GM12891 (cell line): Measurements from ENCODE around the gene MYO1D.

Experiments used
- POLR2A ChIP-seq: IDR thresholded peaks from 2 replicates; pipeline ENCODE4 v1.6.1; 2011; ENCODE audit warnings: low read depth, low read length, control low read depth
- POLR2AphosphoS5 ChIP-seq: IDR thresholded peaks from 2 replicates; pipeline ENCODE4 v1.6.1; 2011; ENCODE audit warnings: low read depth, low read length, control low read depth
- POU2F2 ChIP-seq: IDR thresholded peaks from 2 replicates; pipeline ENCODE4 v1.6.1; 2011; ENCODE audit warnings: low read depth, mild to moderate bottlenecking, control low read depth, low read length, moderate library complexity
- SPI1 ChIP-seq: IDR thresholded peaks from 2 replicates; pipeline ENCODE4 v1.6.1; 2011; ENCODE audit warnings: low read depth, low read length, control low read depth
- TAF1 ChIP-seq: IDR thresholded peaks from 2 replicates; pipeline ENCODE4 v1.6.1; 2011; ENCODE audit warnings: low read depth, low read length, control low read depth

DNA sequence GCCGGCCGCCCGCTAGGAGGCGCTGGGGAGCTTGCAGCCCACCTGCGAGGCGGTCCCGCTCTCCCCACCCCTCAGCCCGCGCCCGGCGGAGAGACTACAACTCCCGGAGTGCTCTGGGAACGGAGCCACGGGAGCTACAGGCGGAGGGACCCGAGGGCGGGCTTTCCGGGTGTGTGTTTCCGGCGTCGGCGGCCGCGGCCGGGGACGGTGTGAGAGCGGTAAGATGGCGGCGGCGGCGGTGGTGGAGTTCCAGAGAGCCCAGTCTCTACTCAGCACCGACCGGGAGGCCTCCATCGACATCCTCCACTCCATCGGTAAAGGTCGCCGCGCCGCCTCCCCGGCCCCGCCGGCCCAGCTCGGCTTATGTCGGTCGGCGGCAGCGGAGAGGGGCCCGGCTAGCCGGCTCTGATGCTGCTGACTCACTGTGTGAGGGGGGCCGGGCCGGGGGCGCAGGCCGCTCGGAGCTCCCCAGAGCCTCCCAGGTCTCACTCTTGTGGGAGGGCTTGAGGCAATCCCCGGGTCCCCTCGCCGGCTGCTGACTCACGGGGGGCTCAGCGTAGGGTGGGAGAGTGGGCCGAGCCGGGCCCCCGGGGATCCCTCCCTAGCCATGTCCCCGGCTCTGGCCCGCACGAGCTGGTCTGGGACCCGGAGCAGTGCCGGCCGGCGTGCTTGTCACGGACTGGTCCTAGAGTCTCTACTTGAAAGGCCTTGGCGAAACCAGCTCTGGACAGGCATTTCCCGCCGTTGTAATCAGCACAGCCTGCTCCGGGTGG is 432.4 kb downstream of the MYO1D start, which contains the start of gene PSMD11:
- TF ChIP-seq POLR2AphosphoS5 (0 out of 2 replicates have a peak, but pooled peaks have one; percentile 33), POLR2A (peak; percentile 50; the same call in 1 of the 2 replicates), TAF1 (peak; percentile 85), SPI1 (no peak), POU2F2 (no peak)
